Inflammatory macrophage (primary cell): ENCODE data around the gene KISS1R.
"Not testable (repeated sequence)": the region's sequence is repeated elsewhere in the genome, so short reads cannot be mapped to it uniquely, and the experiment has no call there.

Source experiments
- DNase-seq, 2 donors: peaks; one replicate each; pipeline ENCODE4 v3.0.0-alpha.2; 2020 to 2022
- total RNA-seq, 18 experiments: gene quantifications; one replicate each; lab custom pipeline; 2026; ENCODE audit warnings: mixed read lengths in 6 of 18, inconsistent platforms in 2 of 18; lab: John Stamatoyannopoulos, UW

Gene KISS1R
- total RNA-seq: 0 to 0.25 (median 0) reads per million in 18 experiments

GRCh38 chr19:917323-918151 lies at the start of gene KISS1R:
TSS of gene KISS1R (plus strand) at chr19:917333. CDS start at chr19:917503, 170 bp downstream.
- DNase-seq: no peak

GRCh38 chr19:867855-868457 lies 49.2 kb upstream of the KISS1R start:
- no peak for DNase-seq

- no peak for DNase-seq
Measured at GRCh38 chr19:868458-869244, 48.5 kb upstream of the KISS1R start.

DNA sequence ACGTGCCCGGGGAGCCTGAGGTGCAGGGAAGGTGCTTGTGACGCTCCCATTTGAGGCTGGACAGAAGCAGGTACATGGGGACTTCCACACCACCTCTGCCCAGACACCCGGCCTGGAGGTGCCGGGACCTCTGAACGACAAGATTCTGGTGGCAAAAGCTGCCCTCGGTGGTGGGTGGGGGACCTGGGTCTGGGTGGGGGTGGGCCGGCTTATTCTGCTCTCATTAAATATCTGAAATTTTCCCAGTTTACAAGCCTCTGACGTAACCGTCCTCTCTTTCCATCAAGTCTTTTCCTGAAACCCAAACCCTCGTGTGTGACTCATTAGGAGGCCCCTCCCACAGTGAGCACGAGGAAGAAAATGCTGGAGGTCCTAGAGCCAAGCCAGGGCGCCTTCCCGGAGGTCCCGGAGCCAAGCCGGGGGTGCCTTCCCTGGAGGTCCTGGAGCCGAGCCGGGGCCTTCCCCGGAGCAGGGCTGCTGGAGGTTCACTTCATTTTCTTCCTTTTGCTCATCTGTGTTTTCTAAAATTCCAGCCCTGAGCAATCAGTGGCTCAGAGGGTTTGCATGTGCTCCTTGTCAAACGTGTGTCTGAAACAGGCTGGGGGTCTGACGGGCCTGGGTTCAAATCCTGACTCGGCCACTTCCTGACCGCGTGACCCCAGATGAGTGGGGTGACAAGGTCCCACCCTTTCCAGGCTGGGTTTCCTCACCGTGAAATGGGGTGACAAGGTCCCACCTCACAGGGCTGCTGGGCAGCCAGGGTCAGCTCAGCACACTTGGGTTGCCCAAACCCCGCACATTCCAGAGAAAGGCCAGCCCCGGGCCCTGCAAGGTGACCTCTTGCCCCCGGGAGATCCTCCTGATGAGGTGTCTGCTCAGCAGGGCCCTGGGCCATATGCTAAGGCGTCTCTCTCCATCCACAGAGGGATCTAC lies 47.6 kb upstream of the KISS1R start:
- DNase-seq: no peak

GRCh38 chr19:870314-870713 lies 46.8 kb upstream of the KISS1R start:
- DNase-seq: no peak

- no peak for DNase-seq
Measured at GRCh38 chr19:870963-871401, 46.2 kb upstream of the KISS1R start.

GRCh38 chr19:871446-872265 lies 45.5 kb upstream of the KISS1R start:
- no peak for DNase-seq

- peak; percentile 62 to 71 for DNase-seq
Measured at GRCh38 chr19:872266-872951, 44.7 kb upstream of the KISS1R start.

DNA sequence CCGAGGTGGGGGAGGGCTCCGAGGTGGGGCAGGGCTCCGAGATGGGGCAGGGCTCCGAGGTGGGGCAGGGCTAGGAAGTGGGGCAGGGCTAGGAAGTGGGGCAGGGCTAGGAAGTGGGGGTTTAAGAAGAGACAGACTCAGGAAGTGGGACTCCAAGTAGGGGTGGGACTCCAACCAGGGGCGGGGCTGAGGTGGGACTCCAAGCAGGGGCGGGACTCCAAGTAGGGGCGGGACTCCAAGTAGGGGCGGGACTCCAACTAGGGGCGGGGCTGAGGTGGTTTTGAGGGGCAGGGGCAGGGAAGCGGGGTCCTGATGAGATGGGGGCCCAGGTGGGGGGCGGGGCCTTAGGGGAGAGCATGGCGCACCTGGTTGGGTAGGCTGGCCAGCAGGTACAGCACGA lies 44.0 kb upstream of the KISS1R start:
- peak; percentile 34 to 42 for DNase-seq

DNA sequence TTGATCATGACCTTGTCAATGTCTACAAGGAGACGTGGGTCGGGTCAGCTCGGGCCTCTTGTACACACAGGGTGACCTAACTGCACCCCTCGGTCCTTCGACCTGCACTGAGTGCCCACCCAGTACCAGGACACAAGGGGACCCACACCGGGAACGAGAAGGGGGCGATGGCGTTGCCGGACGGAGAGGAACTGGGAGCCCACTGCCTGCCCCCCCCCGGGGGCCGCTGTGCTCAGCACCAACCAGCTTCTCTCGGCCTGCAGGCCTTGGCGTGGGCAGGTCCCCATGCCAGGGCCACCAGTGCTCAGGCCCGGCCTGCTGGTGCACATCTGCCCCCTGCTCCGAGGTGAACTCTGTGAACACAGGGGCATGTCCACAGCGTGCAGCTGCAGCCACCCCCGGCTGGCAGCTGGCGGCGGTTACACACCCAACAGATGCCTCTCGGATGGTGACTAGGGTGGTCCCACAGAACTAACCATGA lies 43.5 kb upstream of the KISS1R start:
- DNase-seq: no peak

DNA sequence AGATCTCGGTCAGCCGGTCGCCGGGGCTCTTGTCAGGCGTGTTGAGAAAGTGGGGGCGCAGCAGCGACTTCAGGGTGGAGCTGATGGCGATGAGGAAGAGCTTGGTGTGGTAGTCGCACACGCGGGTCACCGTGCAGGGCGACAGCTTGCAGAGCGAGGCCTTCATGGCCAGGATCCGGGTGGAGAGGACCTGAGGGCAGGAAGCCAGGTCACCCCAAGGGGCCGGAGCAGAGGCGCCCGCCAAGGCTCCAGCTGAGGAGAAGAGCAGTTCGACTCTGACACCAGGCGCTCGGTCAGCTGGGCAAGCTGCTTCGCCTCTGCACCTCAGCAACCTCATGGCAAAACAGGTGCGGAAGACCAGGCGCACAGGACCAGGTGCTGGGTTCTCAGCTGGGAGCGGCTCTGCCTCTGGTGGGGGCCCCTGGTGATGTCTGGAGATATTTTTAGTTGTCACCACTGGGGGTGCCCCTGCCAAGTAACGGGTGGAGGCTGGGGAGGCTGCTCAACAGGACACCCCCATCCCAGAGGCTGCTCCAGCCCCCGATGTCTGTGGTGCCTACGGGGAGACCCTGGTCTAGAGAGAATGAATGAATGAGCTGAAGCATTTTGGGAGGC lies 41.8 kb upstream of the KISS1R start:
- no peak for DNase-seq

- DNase-seq: no peak
Measured at GRCh38 chr19:876089-876488, 41.0 kb upstream of the KISS1R start.

DNA sequence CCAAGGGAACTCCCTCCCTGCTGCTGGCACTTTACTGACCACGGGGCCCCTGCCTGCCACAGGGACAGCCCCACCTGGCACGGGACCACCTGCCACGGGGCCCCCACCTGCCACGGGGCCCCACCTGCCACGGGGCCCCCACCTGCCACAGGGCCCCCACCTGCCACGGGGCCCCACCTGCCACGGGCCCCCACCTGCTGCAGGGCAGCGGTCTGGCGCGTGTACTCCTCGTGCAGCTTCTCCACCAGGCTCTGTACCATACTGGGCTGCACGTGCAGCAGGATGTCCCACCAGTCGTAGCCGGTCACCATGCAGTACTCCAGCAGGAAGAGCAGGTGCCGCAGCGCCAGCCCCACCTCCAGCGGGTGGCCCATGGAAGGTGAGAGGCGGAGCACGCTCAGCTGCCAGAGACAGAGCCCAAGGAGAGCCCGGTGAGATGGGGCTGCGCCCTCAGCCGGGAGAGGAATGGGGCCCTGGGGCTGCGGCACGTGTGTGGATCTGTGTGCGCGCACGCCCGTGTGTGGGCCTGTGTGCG lies 40.3 kb upstream of the KISS1R start:
- DNase-seq: no peak

GRCh38 chr19:877992-878660 lies 39.0 kb upstream of the KISS1R start:
- DNase-seq: not testable (repeated sequence)

DNA sequence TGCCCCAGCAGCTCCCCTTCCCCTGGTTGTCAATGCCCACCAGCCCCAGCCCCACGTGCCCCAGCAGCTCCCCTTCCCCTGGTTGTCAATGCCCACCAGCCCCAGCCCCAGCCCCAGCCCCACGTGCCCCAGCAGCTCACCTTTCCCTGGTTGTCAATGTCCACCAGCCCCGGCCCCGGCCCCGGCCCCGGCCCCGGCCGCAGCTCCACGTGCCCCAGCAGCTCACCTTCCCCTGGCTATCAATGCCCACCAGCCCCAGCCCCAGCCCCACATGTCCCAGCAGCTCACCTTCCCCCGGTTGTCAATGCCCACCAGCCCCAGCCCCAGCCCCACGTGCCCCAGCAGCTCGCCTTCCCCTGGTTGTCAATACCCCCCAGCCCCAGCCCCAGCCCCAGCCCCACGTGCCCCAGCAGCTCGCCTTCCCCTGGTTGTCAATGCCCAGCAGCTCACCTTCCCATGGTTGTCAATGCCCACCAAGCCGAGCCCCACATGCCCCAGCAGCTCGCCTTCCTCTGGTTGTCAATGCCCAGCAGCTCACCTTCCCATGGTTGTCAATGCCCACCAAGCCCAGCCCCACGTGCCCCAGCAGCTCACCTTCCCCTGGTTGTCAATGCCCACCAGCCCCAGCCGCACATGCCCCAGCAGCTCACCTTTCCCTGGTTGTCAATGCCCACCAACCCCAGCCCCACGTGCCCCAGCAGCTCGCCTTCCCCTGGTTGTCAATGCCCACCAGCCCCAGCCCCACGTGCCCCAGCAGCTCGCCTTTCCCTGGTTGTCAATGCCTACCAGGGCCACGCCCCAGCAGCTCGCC lies 38.2 kb upstream of the KISS1R start:
- not testable (repeated sequence) for DNase-seq

DNA sequence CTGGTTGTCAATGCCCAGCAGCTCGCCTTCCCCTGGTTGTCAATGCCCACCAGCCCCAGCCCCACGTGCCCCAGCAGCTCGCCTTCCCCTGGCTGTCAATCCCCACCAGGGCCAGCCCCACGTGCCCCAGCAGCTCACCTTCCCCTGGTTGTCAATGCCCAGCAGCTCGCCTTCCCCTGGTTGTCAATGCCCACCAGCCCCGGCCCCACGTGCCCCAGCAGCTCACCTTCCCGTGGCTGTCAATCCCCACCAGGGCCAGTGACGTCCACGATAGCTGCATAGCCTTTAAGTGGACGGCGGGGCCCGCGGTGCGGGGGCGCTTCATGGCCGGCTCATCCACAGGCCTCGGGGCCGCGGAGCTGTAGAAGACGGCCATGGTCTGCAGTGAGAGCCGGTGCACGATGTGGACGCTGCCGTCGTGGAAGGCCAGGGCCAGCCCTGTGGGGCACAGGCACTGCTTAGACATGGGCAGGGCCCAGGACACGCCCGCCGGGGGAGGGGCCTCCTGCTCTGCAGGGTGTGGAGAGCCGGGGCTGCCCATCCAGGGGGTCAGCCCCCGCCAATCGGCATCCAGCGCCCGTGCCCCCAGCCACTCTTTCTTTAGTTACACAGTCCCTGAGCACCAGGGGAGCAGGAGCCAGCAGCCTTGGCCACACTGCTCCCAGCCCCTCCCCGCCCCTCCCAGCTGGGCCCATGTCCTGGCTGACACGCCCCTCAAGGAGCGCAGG lies 37.3 kb upstream of the KISS1R start:
- DNase-seq: no peak

GRCh38 chr19:881385-882071 lies 35.6 kb upstream of the KISS1R start:
- no peak for DNase-seq
